HepG2 (cell line): ENCODE data around the gene CSNK1E. TPM values are rescaled to one million over a fixed set of nuclear protein-coding genes. Genes with fewer than 3 reads are reported as not detected.
A peak's percentile ranks its signal among the peaks of the same experiment; 100 is the strongest.

ENCODE experiments used
- ATAC-seq: fragments of 200-7000 bp; cut with Tn5 transposase; 3 replicates; pipeline ENCODE4 v1.9.1; 2020; ENCODE audit warnings: mild to moderate bottlenecking, moderate library complexity
- BruUV-seq: library from RNA; stranded (reverse); fragments of 400-500 nt; replicated peaks from 2 replicates; lab custom pipeline; 2021; lab: Mats Ljungman, UMichigan
- CTCF ChIA-PET: fragments of 300-600 bp; formaldehyde crosslinking; extraction: SDS; loops from one replicate; lab custom pipeline; 2021; ENCODE audit warnings: low total read pairs, inconsistent platforms, low intra/inter-chr PET ratio; lab: Yijun Ruan, JAX
- POLR2A ChIA-PET: fragments of 350-600 bp; sonication (Branson Sonifier 250); formaldehyde crosslinking; loops from one replicate; lab custom pipeline; 2020; ENCODE audit warnings: antibody characterized with exemption, inconsistent platforms; lab: Yijun Ruan, JAX
- DNase-seq: peaks from one replicate; pipeline ENCODE4 v3.0.0-alpha.2; 2015; ENCODE audit warnings: low spot score
- FAIRE-seq: peaks from 3 replicates; lab custom pipeline; 2011; peaks lifted over from hg19 to GRCh38; lab: Jason Lieb, UNC
- H2AFZ ChIP-seq: one replicate; pipeline ENCODE4 v1.6.1; 2011; ENCODE audit warnings: low read length, inconsistent platforms
- H3K27ac ChIP-seq: fragments of 300-600 bp; 3 replicates; pipeline ENCODE4 v1.8.0; 2011; ENCODE audit warnings: mixed run types, mild to moderate bottlenecking, mixed read lengths, low read length, inconsistent platforms; ENCODE audit not compliant: insufficient read depth; ENCODE audit errors: extremely low read length
- H3K27me3 ChIP-seq, 2 experiments: fragments of 200-600 bp in 1 of 2; 2 replicates in 1 of 2; 3 replicates in 1 of 2; pipeline versions ENCODE4 v1.6.0 to v1.8.0; 2011; ENCODE audit warnings: low read length in 2 of 2, mild to moderate bottlenecking in 2 of 2, moderate library complexity in 2 of 2, inconsistent platforms in 1 of 2; ENCODE audit not compliant: insufficient read depth in 2 of 2, control insufficient read depth in 1 of 2
- H3K36me3 ChIP-seq, 2 experiments: fragments of 200-600 bp in 1 of 2; replicated peaks in 1 of 2; 2 replicates in 1 of 2; 3 replicates in 1 of 2; pipeline versions ENCODE4 v1.5.1 to v1.8.0; 2011; ENCODE audit warnings: low read length in 2 of 2, inconsistent platforms in 1 of 2; ENCODE audit not compliant: insufficient read depth in 2 of 2, control insufficient read depth in 1 of 2
- H3K4me1 ChIP-seq: 2 replicates; pipeline ENCODE4 v1.5.1; 2012; ENCODE audit warnings: low read length, inconsistent platforms; ENCODE audit not compliant: insufficient read depth
- H3K4me2 ChIP-seq: 2 replicates; pipeline ENCODE4 v1.6.0; 2011; ENCODE audit warnings: low read depth, low read length, inconsistent platforms
- H3K4me3 ChIP-seq, 3 experiments: fragments of 200-600 bp in 1 of 3; sonication (generic), shearing (Covaris generic) in 1 of 3; replicated peaks in 1 of 3; 2 replicates each; pipeline ENCODE4 v1.5.1; 2011 to 2016; ENCODE audit warnings: low read length in 3 of 3, inconsistent platforms in 2 of 3, low read depth in 2 of 3, mild to moderate bottlenecking in 2 of 3, control low read depth in 1 of 3, mixed read lengths in 1 of 3; ENCODE audit not compliant: insufficient read depth in 1 of 3
- H3K79me2 ChIP-seq: one replicate; pipeline ENCODE4 v1.6.1; 2011; ENCODE audit warnings: low read length, inconsistent platforms; ENCODE audit not compliant: insufficient read depth
- H3K9ac ChIP-seq: 2 replicates; pipeline ENCODE4 v1.6.0; 2011; ENCODE audit warnings: mild to moderate bottlenecking, low read depth, low read length, inconsistent platforms; ENCODE audit not compliant: insufficient read depth
- H3K9me3 ChIP-seq: 2 replicates; pipeline ENCODE4 v1.5.1; 2012; ENCODE audit warnings: mild to moderate bottlenecking, low read length
- H4K20me1 ChIP-seq: 2 replicates; pipeline ENCODE4 v1.6.0; 2011; ENCODE audit warnings: inconsistent platforms, mild to moderate bottlenecking, low read length, moderate library complexity; ENCODE audit not compliant: insufficient read depth
- ERF ChIP-seq: IDR thresholded peaks from 2 replicates; pipeline ENCODE4 v1.6.1; 2018; ENCODE audit warnings: missing biosample characterization, missing genetic modification reagents
- ETV5 ChIP-seq: IDR thresholded peaks from 2 replicates; pipeline ENCODE4 v1.6.1; 2018; ENCODE audit warnings: missing biosample characterization, missing genetic modification reagents, inconsistent platforms, borderline replicate concordance
- FOXA1 ChIP-seq, 2 experiments: fragments of 450-650 bp in 1 of 2; sonication (generic) in 1 of 2; formaldehyde crosslinking in 1 of 2; IDR thresholded peaks; 2 replicates each; pipeline versions ENCODE4 v1.4.0 to v1.6.1; 2016 to 2020; ENCODE audit warnings: missing genetic modification reagents in 1 of 2
- GABPA ChIP-seq, 2 experiments: IDR thresholded peaks; 2 replicates each; pipeline ENCODE4 v1.6.1; 2011 to 2016; ENCODE audit warnings: low read depth in 2 of 2, low read length in 1 of 2, missing biosample characterization in 1 of 2, missing genetic modification characterization in 1 of 2
- GABPB1 ChIP-seq: IDR thresholded peaks from 2 replicates; pipeline ENCODE4 v1.6.1; 2016; ENCODE audit warnings: mild to moderate bottlenecking, missing genetic modification reagents, moderate library complexity, missing compliant biosample characterization
- HNF1B ChIP-seq: sonication (generic); formaldehyde crosslinking; IDR thresholded peaks from 2 replicates; pipeline ENCODE4 v1.5.1; 2020; ENCODE audit warnings: mild to moderate bottlenecking, moderate library complexity, missing genetic modification reagents
- MATR3 ChIP-seq: sonication (generic); formaldehyde crosslinking; IDR thresholded peaks from 2 replicates; pipeline ENCODE4 v1.4.0; 2020; ENCODE audit warnings: missing genetic modification reagents
- NFIC ChIP-seq: IDR thresholded peaks from 2 replicates; pipeline ENCODE4 v1.6.1; 2012; ENCODE audit warnings: mild to moderate bottlenecking, low read length, inconsistent platforms
- PLRG1 ChIP-seq: fragments of 450-650 bp; conservative IDR thresholded peaks from 2 replicates; pipeline ENCODE4 v1.6.1; 2016
- POLR2G ChIP-seq: fragments of 200-400 bp; formaldehyde crosslinking; IDR thresholded peaks from 2 replicates; pipeline ENCODE4 v1.6.1; 2018; ENCODE audit warnings: mild to moderate bottlenecking, low read depth, low read length, moderate library complexity
- PTBP1 ChIP-seq: fragments of 200-400 bp; formaldehyde crosslinking; IDR thresholded peaks from 2 replicates; pipeline ENCODE4 v1.6.1; 2018; ENCODE audit warnings: low read length, low read depth; ENCODE audit not compliant: poor library complexity, severe bottlenecking
- SMAD9 ChIP-seq: sonication (generic); formaldehyde crosslinking; IDR thresholded peaks from 2 replicates; pipeline ENCODE4 v1.5.1; 2020; ENCODE audit warnings: mild to moderate bottlenecking, missing genetic modification reagents
- THAP7 ChIP-seq: sonication (generic); formaldehyde crosslinking; IDR thresholded peaks from 2 replicates; pipeline ENCODE4 v1.8.1; 2023; ENCODE audit warnings: mild to moderate bottlenecking, missing genetic modification reagents
- ZFP37 ChIP-seq: sonication (generic); formaldehyde crosslinking; IDR thresholded peaks from 2 replicates; pipeline ENCODE4 v1.4.0; 2020; ENCODE audit warnings: missing genetic modification reagents, borderline replicate concordance
- ZKSCAN8 ChIP-seq: IDR thresholded peaks from 2 replicates; pipeline ENCODE4 v1.6.1; 2016; ENCODE audit warnings: borderline replicate concordance, missing genetic modification reagents, missing compliant biosample characterization
- ZMAT3 ChIP-seq: sonication (generic); formaldehyde crosslinking; conservative IDR thresholded peaks from 2 replicates; pipeline ENCODE4 v1.7.0; 2021; ENCODE audit warnings: missing genetic modification reagents
- ZNF597 ChIP-seq: sonication (generic); formaldehyde crosslinking; IDR thresholded peaks from 2 replicates; pipeline ENCODE4 v1.5.0; 2020; ENCODE audit warnings: missing genetic modification reagents
- ZNF629 ChIP-seq: sonication (generic); formaldehyde crosslinking; conservative IDR thresholded peaks from 2 replicates; pipeline ENCODE4 v1.5.0; 2020; ENCODE audit warnings: missing genetic modification reagents
- ZNF768 ChIP-seq: sonication (generic); formaldehyde crosslinking; IDR thresholded peaks from 2 replicates; pipeline ENCODE4 v1.4.0; 2020; ENCODE audit warnings: missing genetic modification reagents
- ZNF883 ChIP-seq: sonication (generic); formaldehyde crosslinking; IDR thresholded peaks from 2 replicates; pipeline ENCODE4 v1.5.1; 2020; ENCODE audit warnings: mild to moderate bottlenecking, missing genetic modification reagents; ENCODE audit errors: not compliant biosample characterization
- ZSCAN9 ChIP-seq: IDR thresholded peaks from 2 replicates; pipeline ENCODE4 v1.6.1; 2016; ENCODE audit warnings: borderline replicate concordance
- WGBS: methylation state at CpG from one replicate; pipeline ENCODE4 v1.1.6; 2017; ENCODE audit warnings: low lambda C conversion rate; 5-methylcytosine and 5-hydroxymethylcytosine counted together
- in situ Hi-C: cut with HindIII; loops from 2 replicates; pipeline ENCODE4 v1.10.0; 2017; ENCODE audit warnings: low pct_unique_long_range_greater_than_20kb; ENCODE audit not compliant: extremely low pct_ligation_motif_present
- intact Hi-C: fragments of 100-400 bp; cut with micrococcal nuclease; formaldehyde crosslinking; loops from one replicate; pipeline ENCODE4 v1.10.0; 2022; ENCODE audit not compliant: unreplicated experiment
- polyA plus RNA-seq, 8 experiments: library from polyadenylated mRNA; depleted of rRNA in 3 of 8; stranded (reverse) in 7 of 8; unstranded in 1 of 8; fragments of >200 nt; fragmentation: Illumina TruSeq in 4 of 8; extraction: Trizol in 4 of 8; gene quantifications; 2 replicates each; pipeline versions ENCODE4 v1.2.1 to v1.2.3, GENCODE V29; 2011 to 2016; ENCODE audit warnings: low read depth in 4 of 8, missing spikeins in 1 of 8, mixed read lengths in 1 of 8; ENCODE audit not compliant: insufficient read depth in 1 of 8
- total RNA-seq, 5 experiments: library from RNA; depleted of rRNA; stranded (reverse); fragments of >200 nt; fragmentation: Illumina TruSeq; extraction: Trizol; gene quantifications; 2 replicates each; pipeline ENCODE4 v1.2.3, GENCODE V29; 2016; ENCODE audit warnings: low read depth in 1 of 5

Gene CSNK1E
- total and polyA plus RNA-seq, 2 of the 13 experiments (the other 11 are each of a cell fraction or from before 2014, with no cell fraction given) = 34.7 to 129 TPM

GRCh38 chr22:38317995-38318715 is 922 bp upstream of the CSNK1E start:
- no TSS peak for BruUV-seq
- no peaks in the 10 kb centered on the region; a peak in 2 of 5 replicates for H3K27me3 ChIP-seq
- H2AFZ ChIP-seq = peak overlapping the region; percentile 59
- CTCF ChIA-PET = no interaction called here
- peak overlapping the region; percentile 76 for H3K9ac ChIP-seq
- peaks cover 1 to 8% of the 10 kb centered on the region in 2 experiments; a peak in 2 of 5 replicates for H3K36me3 ChIP-seq
- peaks cover 23% of the 10 kb centered on the region; the same call in 1 of the 2 replicates for H4K20me1 ChIP-seq
- DNase-seq = peak; percentile 77
- no peaks in the 10 kb centered on the region for H3K9me3 ChIP-seq
- intact Hi-C loops (loop anchor here (5.0 kb wide), 1 partner anchor 34 kb away; no protein-coding TSS in a partner anchor), in situ Hi-C loops (no loop called here)
- 0% methylated on average over 11 of the region's 18 CpGs for WGBS
- peak; percentile 59 for ATAC-seq
- peak overlapping the region; percentile 91 for H3K4me2 ChIP-seq
- peak overlapping the region; percentile 59 to 82 (median 77) for H3K4me3 ChIP-seq
- H3K4me1 ChIP-seq = peaks cover 62% of the 10 kb centered on the region
- peak; percentile 70 for FAIRE-seq
- H3K79me2 ChIP-seq = peaks cover 33% of the 10 kb centered on the region
- peak overlapping the region; percentile 58 for H3K27ac ChIP-seq
- POLR2A ChIA-PET = interaction anchor here (0.7 to 1.9 kb wide), 8 partner anchors 8 to 379 kb away, joined by 3 to 13 read pairs (median 4); partner anchors contain the start of gene BAIAP2L2
- no peak for TF ChIP-seq THAP7
- peak; percentile 74 for TF ChIP-seq HNF1B (CRISPR knock-in tag)
- no peak for TF ChIP-seq SMAD9
- peak; percentile 71; the same call in 1 of the 2 replicates for TF ChIP-seq ZFP37 (CRISPR knock-in tag)
- no peak for TF ChIP-seq FOXA1 (IDR thresholded peaks at IDR 0.05)
- TF ChIP-seq FOXA1 (CRISPR knock-in tag; IDR thresholded peaks at IDR 0.05) = 0 out of 2 replicates have a peak, but pooled peaks have one; percentile 3
- no peak for TF ChIP-seq ZMAT3 (CRISPR knock-in tag)
- no peak for TF ChIP-seq ZKSCAN8 (CRISPR knock-in tag)
- TF ChIP-seq MATR3 (CRISPR knock-in tag) = no peak
- TF ChIP-seq PLRG1 = no peak
- no peak for TF ChIP-seq ZNF883 (CRISPR knock-in tag)
- TF ChIP-seq POLR2G = peak; percentile 67
- peak; percentile 97 for TF ChIP-seq ZNF768
- peak; percentile 46; the same call in 1 of the 2 replicates for TF ChIP-seq ERF (CRISPR knock-in tag)
- TF ChIP-seq ZNF597 = no peak
- TF ChIP-seq NFIC = 0 out of 2 replicates have a peak, but pooled peaks have one; percentile 17
- no peak for TF ChIP-seq GABPA (IDR thresholded peaks at IDR 0.05; ENCODE audit: low read depth, low read length)
- TF ChIP-seq GABPA (CRISPR knock-in tag; IDR thresholded peaks at IDR 0.05; ENCODE audit: low read depth) = peak; percentile 61
- no peak for TF ChIP-seq PTBP1
- peak; percentile 40; the same call in 1 of the 2 replicates for TF ChIP-seq ZNF629 (CRISPR knock-in tag)
- 0 out of 2 replicates have a peak, but pooled peaks have one; percentile 3 for TF ChIP-seq ZSCAN9 (CRISPR knock-in tag)
- peak; percentile 56; the same call in 1 of the 2 replicates for TF ChIP-seq GABPB1 (CRISPR knock-in tag)
- TF ChIP-seq ETV5 = peak; percentile 87; the same call in 1 of the 2 replicates
